SK-N-SH (cell line): ENCODE measurements around the gene DBP. TPM values are rescaled to one million over a fixed set of nuclear protein-coding genes. Genes with fewer than 3 reads are reported as not detected.

Experiments
- CTCF ChIA-PET: fragments of 300-600, 350-600 bp; formaldehyde crosslinking; extraction: SDS; loops from one replicate; lab custom pipeline; 2021; lab: Yijun Ruan, JAX
- POLR2A ChIA-PET: fragments of 350-600 bp; sonication (Branson Sonifier 250); formaldehyde crosslinking; extraction: SDS; loops from one replicate; lab custom pipeline; 2020; ENCODE audit warnings: antibody characterized with exemption, inconsistent platforms; lab: Yijun Ruan, JAX
- DNase-seq: peaks from one replicate; pipeline ENCODE4 v3.0.0; 2012
- H2AFZ ChIP-seq: fragments of 200-600 bp; sonication (generic); 2 replicates; pipeline ENCODE4 v1.8.1; 2016; ENCODE audit warnings: antibody characterized with exemption, mild to moderate bottlenecking, low read depth
- H3F3A ChIP-seq: fragments of 200-600 bp; sonication (generic); replicated peaks from 2 replicates; pipeline ENCODE3; 2016; ENCODE audit warnings: antibody characterized with exemption, mild to moderate bottlenecking; ENCODE audit not compliant: insufficient read depth
- H3K27ac ChIP-seq, 2 experiments: fragments of 200-500 bp in 1 of 2; fragments of 200-600 bp in 1 of 2; sonication (Bioruptor generic) in 1 of 2; sonication (generic), shearing (Covaris generic) in 1 of 2; 2 replicates each; pipeline versions ENCODE4 v1.5.1 to v1.6.1; 2014 to 2016; ENCODE audit warnings: low read depth in 2 of 2, inconsistent platforms in 1 of 2, low read length in 1 of 2, mild to moderate bottlenecking in 1 of 2, mixed read lengths in 1 of 2
- H3K27me3 ChIP-seq: fragments of 200-600 bp; sonication (generic), shearing (Covaris generic); 2 replicates; pipeline ENCODE4 v1.6.1; 2016; ENCODE audit warnings: mixed run types; ENCODE audit not compliant: insufficient read depth
- H3K36me3 ChIP-seq, 2 experiments: fragments of 200-500 bp in 1 of 2; fragments of 200-600 bp in 1 of 2; sonication (Bioruptor generic) in 1 of 2; sonication (generic) in 1 of 2; replicated peaks in 1 of 2; 2 replicates each; pipeline versions ENCODE3 to v1.5.1; 2014 to 2016; ENCODE audit warnings: low read length in 1 of 2, mild to moderate bottlenecking in 1 of 2; ENCODE audit not compliant: insufficient read depth in 2 of 2, control insufficient read depth in 1 of 2
- H3K4me1 ChIP-seq, 2 experiments: fragments of 200-500 bp in 1 of 2; fragments of 200-600 bp in 1 of 2; sonication (Bioruptor generic) in 1 of 2; sonication (generic), shearing (Covaris generic) in 1 of 2; 2 replicates each; pipeline versions ENCODE4 v1.5.1 to v1.6.1; 2014 to 2016; ENCODE audit warnings: low read depth in 1 of 2, low read length in 1 of 2, mixed run types in 1 of 2; ENCODE audit not compliant: insufficient read depth in 2 of 2, control insufficient read depth in 1 of 2
- H3K4me2 ChIP-seq: fragments of 200-600 bp; sonication (generic), shearing (Covaris generic); 2 replicates; pipeline ENCODE4 v1.6.1; 2017; ENCODE audit warnings: mixed run types
- H3K4me3 ChIP-seq, 2 experiments: fragments of 200-500 bp in 1 of 2; fragments of 200-600 bp in 1 of 2; sonication (Bioruptor generic) in 1 of 2; sonication (generic), shearing (Covaris generic) in 1 of 2; 2 replicates each; pipeline versions ENCODE4 v1.5.1 to v1.8.1; 2014 to 2016; ENCODE audit warnings: low read depth in 2 of 2, inconsistent platforms in 1 of 2, low read length in 1 of 2, mild to moderate bottlenecking in 1 of 2, mixed read lengths in 1 of 2, moderate library complexity in 1 of 2
- H3K79me2 ChIP-seq: fragments of 200-600 bp; sonication (generic); 2 replicates; pipeline ENCODE4 v1.8.1; 2017; ENCODE audit warnings: mild to moderate bottlenecking; ENCODE audit not compliant: insufficient read depth
- H3K9ac ChIP-seq: fragments of 200-600 bp; sonication (generic); 2 replicates; pipeline ENCODE4 v1.6.1; 2017; ENCODE audit warnings: mixed run types
- H3K9me2 ChIP-seq: fragments of 200-600 bp; sonication (generic); 2 replicates; pipeline ENCODE4 v1.6.1; 2017; ENCODE audit warnings: mixed run types
- H3K9me3 ChIP-seq: fragments of 200-600 bp; sonication (generic); 2 replicates; pipeline ENCODE4 v1.6.1; 2017; ENCODE audit warnings: mixed run types, mild to moderate bottlenecking, moderate library complexity
- H4K20me1 ChIP-seq: fragments of 200-600 bp; sonication (generic); 2 replicates; pipeline ENCODE4 v1.6.1; 2017; ENCODE audit warnings: mild to moderate bottlenecking, mixed run types; ENCODE audit not compliant: insufficient read depth
- CTCF ChIP-seq: fragments of 200-600 bp; sonication (generic); IDR thresholded peaks from 2 replicates; pipeline ENCODE4 v1.6.1; 2017; ENCODE audit warnings: antibody characterized with exemption, mild to moderate bottlenecking, moderate library complexity
- EZH2phosphoT487 ChIP-seq: fragments of 200-600 bp; sonication (generic); IDR thresholded peaks from 2 replicates; pipeline ENCODE4 v1.6.1; 2017; ENCODE audit warnings: low read depth, mixed run types, mild to moderate bottlenecking, antibody characterized with exemption, moderate library complexity, borderline replicate concordance
- FOSL2 ChIP-seq: IDR thresholded peaks from 2 replicates; pipeline ENCODE4 v1.4.0; 2012; ENCODE audit warnings: low read depth, mild to moderate bottlenecking, moderate library complexity, borderline replicate concordance
- IRF3 ChIP-seq: fragments of 150-350 bp; IDR thresholded peaks from 2 replicates; pipeline ENCODE4 v1.6.1; 2016; ENCODE audit warnings: mild to moderate bottlenecking, low read depth, low read length
- JUND ChIP-seq: IDR thresholded peaks from 2 replicates; pipeline ENCODE4 v1.4.0; 2012
- MAX ChIP-seq: IDR thresholded peaks from 2 replicates; pipeline ENCODE4 v1.4.0; 2012; ENCODE audit warnings: low read depth
- POLR2AphosphoS5 ChIP-seq: IDR thresholded peaks from 2 replicates; pipeline ENCODE4 v1.6.1; 2012; ENCODE audit warnings: low read depth, low read length
- RAD21 ChIP-seq: IDR thresholded peaks from 2 replicates; pipeline ENCODE4 v1.6.1; 2012; ENCODE audit warnings: mild to moderate bottlenecking, low read length
- RCOR1 ChIP-seq: fragments of 150-350 bp; IDR thresholded peaks from 2 replicates; pipeline ENCODE4 v1.6.1; 2017; ENCODE audit warnings: antibody characterized with exemption, low read length
- SIN3A ChIP-seq: IDR thresholded peaks from 2 replicates; pipeline ENCODE4 v1.6.1; 2012; ENCODE audit warnings: low read depth, mild to moderate bottlenecking, low read length, moderate library complexity, borderline replicate concordance
- TCF12 ChIP-seq: IDR thresholded peaks from 2 replicates; pipeline ENCODE4 v1.4.0; 2012
- USF2 ChIP-seq: fragments of 150-350 bp; IDR thresholded peaks from 2 replicates; pipeline ENCODE4 v1.6.1; 2017; ENCODE audit warnings: antibody characterized with exemption, low read length, low read depth, borderline replicate concordance
- YY1 ChIP-seq: IDR thresholded peaks from 2 replicates; pipeline ENCODE4 v1.4.0; 2012; ENCODE audit warnings: low read depth, mild to moderate bottlenecking
- WGBS: methylation state at CpG from one replicate; pipeline ENCODE4 v1.1.6; 2017; ENCODE audit warnings: low lambda C conversion rate; 5-methylcytosine and 5-hydroxymethylcytosine counted together
- polyA plus RNA-seq, 3 experiments: library from polyadenylated mRNA; depleted of rRNA; stranded (reverse); fragments of >200 nt; gene quantifications; 2 replicates each; pipeline ENCODE4 v1.2.3, GENCODE V29; 2012

Gene DBP
- polyA plus RNA-seq, 1 of the 3 experiments (the other 2 are of a cell fraction) = 12.6 TPM

GRCh38 chr19:48596237-48596636, 40.9 kb downstream of the DBP start:
- ChIA-PET POLR2A (no interaction called here), CTCF (no interaction called here)
- Histone ChIP-seq H3K36me3 (no peaks in the 10 kb centered on the region), H3K9me3 (no peaks in the 10 kb centered on the region), H3K79me2 (no peaks in the 10 kb centered on the region), H3K27ac (no peak overlapping the region), H3K4me3 (no peak overlapping the region), H3K27me3 (no peaks in the 10 kb centered on the region; the same call in 1 of the 2 replicates), H3K4me1 (no peaks in the 10 kb centered on the region), H3K4me2 (no peak overlapping the region), H2AFZ (no peak overlapping the region), H4K20me1 (no peaks in the 10 kb centered on the region), H3F3A (no peaks in the 10 kb centered on the region), H3K9ac (no peak overlapping the region), H3K9me2 (no peaks in the 10 kb centered on the region)
- TF ChIP-seq RAD21 = no peak
- TF ChIP-seq CTCF = no peak
- TF ChIP-seq TCF12 = no peak
- no peak for TF ChIP-seq IRF3
- no peak for TF ChIP-seq RCOR1
- TF ChIP-seq JUND = no peak
- TF ChIP-seq EZH2phosphoT487 = no peak
- TF ChIP-seq MAX = no peak
- TF ChIP-seq POLR2AphosphoS5 = no peak
- WGBS = 81% methylated on average over 4 of the region's 4 CpGs
- no peak for DNase-seq

GRCh38 chr19:48595833-48596232, 41.3 kb downstream of the DBP start:
- no peak overlapping the region for H3K4me3 ChIP-seq
- H3K4me1 ChIP-seq = no peaks in the 10 kb centered on the region
- no peak overlapping the region for H3K27ac ChIP-seq
- H3F3A ChIP-seq = no peaks in the 10 kb centered on the region
- no peaks in the 10 kb centered on the region for H3K9me2 ChIP-seq
- no peaks in the 10 kb centered on the region for H4K20me1 ChIP-seq
- H3K4me2 ChIP-seq = no peak overlapping the region
- no peaks in the 10 kb centered on the region for H3K79me2 ChIP-seq
- no peak overlapping the region for H3K9ac ChIP-seq
- WGBS = 47% methylated on average over 6 of the region's 6 CpGs
- TF ChIP-seq SIN3A (no peak), YY1 (no peak), POLR2AphosphoS5 (no peak), FOSL2 (no peak), EZH2phosphoT487 (no peak), USF2 (no peak), TCF12 (no peak)
- no peaks in the 10 kb centered on the region for H3K9me3 ChIP-seq
- POLR2A ChIA-PET = interaction anchor here (0.5 to 1.2 kb wide), 2 partner anchors 18 to 21 kb away, joined by 3 to 4 read pairs; no protein-coding TSS in a partner anchor
- no peak for DNase-seq
- CTCF ChIA-PET = interaction anchor here (0.6 to 3.5 kb wide), 4 partner anchors 12 to 275 kb away, joined by 3 to 22 read pairs (median 3); no protein-coding TSS in a partner anchor
- no peak overlapping the region for H2AFZ ChIP-seq
- no peaks in the 10 kb centered on the region; the same call in 1 of the 2 replicates for H3K27me3 ChIP-seq
- no peaks in the 10 kb centered on the region for H3K36me3 ChIP-seq
